ENCODE measurements around the gene PHF21A.
"Not testable (repeated sequence)": the region's sequence is repeated elsewhere in the genome, so short reads cannot be mapped to it uniquely, and the experiment has no call there.

PHF21A gene

GRCh38 chr11:45982656-45983470 lies 138.4 kb downstream of the PHF21A start:
- DNase-seq (ENCODE audit: low spot score): peak; percentile 40

DNA sequence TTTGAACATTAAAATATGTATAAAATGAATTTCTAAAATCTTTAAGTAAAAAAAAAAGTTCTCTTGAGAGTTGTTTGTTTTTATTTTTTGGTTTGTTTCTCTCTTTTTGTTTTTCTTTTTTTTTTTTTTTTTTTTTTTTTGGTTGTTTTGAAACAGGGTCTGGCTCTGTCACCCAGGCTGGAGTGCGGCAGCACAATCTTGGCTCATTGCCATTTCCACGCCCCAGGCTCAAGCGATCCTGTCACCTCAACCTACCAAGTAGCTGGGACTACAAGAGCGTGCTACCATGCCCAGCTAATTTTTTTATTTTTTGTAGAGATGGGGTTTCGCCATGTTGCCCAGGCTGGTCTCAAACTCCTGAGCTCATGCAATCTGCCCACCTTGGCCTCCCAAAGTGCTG lies 139.4 kb downstream of the PHF21A start:
- not testable (repeated sequence) for DNase-seq (ENCODE audit: low spot score)

DNA sequence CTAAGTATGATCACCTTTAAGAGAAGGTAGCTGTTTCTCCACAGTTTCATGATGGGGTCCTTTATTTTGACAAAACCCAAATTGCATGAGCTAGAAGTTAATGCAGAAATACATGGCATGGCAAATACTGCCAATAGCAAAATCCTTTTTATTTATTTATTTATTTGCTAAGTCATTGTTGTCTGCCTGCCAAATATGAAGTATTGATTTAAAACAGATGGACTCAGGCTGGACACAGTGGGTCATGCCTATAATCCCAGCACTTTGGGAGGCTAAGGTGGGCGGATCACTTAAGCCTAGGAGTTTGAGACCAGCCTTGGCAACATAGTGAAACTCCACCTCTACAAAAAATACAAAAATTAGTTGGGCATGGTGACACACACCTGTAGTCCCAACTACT lies 146.4 kb downstream of the PHF21A start:
- no peak for DNase-seq (ENCODE audit: low spot score)

DNA sequence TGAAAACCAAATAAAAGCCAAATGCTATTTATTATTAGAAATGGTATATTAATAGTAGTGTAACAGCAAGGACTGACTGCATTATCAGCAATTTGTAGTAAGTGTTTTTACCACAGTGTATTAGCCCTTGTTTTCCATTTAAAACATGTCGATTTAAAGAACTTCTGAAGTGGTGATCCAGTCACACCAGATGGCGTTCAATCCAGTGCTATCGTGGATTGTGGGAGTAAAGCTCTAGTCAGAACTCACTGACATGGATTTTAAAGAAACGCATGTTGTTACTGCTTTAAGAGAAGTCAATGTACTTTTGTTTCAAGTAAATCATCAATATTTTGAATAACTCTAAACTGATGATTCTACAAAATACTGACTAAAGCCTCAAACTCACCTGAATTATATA lies 147.7 kb downstream of the PHF21A start:
- DNase-seq (ENCODE audit: low spot score): no peak

GRCh38 chr11:45968901-45969300 lies 152.4 kb downstream of the PHF21A start:
- no peak for DNase-seq (ENCODE audit: low spot score)

- DNase-seq (ENCODE audit: low spot score): no peak
Measured at GRCh38 chr11:45967506-45967905, 153.7 kb downstream of the PHF21A start.

- DNase-seq (ENCODE audit: low spot score): peak; percentile 67
Measured at GRCh38 chr11:45964911-45965389, 156.3 kb downstream of the PHF21A start.

DNA sequence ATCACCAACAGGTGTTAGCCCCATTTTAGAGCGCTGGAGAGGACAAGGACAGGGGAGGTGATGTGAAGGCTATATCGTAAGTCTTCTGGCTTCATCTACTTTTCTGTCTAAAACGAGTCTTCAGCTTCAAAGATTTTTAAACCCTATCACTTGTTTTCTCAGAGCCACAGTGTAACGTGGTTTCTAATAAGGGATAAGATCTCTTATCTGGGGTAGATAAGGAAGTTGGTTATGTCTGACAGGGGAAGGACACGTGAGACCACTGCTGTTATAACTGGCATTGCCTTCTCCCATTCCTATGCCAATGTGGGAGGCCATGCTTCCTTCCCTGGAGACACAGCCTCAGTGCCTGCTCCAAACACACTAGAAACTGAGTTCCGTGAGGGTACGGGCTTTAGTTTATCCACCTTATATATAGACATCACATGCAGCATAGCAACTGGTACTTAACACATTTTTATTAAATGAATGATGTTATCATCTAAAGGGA lies 159.5 kb downstream of the PHF21A start:
- DNase-seq (ENCODE audit: low spot score): no peak

DNA sequence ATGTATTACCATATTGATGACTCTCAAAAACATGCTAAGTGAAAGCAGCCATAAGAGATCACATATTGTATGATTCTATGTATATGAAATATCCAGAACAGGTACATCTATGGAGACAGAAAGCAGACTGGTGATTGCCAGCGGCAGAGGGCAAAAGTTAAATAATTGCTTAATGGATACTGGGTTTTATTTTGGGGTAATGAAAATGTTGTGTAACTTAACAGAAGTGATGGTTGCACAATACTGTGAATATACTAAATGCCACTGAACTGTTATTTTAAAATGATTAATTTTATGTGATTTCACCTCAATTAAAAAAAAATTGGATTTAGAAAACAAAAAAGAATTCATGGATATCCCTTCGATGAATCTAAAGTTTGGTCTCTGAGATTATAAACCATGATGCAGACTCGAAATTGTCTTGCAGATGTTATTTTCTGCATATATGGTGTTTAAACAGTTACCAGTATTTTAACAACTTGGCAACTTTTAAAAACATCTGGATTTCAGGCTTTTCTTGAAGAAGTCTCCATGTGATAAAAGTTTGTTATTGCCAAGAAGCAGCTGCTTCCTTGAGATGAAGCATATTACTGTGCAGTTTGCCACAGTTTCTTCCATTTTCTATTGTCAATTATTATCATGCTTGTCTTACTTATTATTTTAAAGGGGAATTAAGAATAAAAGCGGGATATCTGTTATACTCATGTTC lies 160.7 kb downstream of the PHF21A start:
- DNase-seq (ENCODE audit: low spot score): no peak

DNA sequence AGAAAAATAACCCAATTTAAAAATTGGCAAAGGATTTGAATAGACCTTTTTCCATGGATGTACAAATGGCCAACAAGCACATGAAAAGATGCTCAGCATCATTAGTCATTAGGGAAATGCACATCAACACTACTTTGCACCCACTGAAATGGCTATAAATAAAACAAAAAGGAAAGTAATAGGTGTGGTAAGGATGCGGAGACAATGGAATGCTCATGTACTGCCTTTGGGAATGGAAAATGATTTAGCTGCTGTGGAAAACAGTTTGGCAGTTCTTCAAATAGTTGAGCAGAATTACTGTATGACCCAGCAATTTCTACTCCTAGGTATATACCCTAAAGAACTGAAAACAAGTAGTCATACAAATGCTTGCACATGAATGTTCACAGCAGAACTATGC lies 161.4 kb downstream of the PHF21A start:
- DNase-seq (ENCODE audit: low spot score): no peak

DNA sequence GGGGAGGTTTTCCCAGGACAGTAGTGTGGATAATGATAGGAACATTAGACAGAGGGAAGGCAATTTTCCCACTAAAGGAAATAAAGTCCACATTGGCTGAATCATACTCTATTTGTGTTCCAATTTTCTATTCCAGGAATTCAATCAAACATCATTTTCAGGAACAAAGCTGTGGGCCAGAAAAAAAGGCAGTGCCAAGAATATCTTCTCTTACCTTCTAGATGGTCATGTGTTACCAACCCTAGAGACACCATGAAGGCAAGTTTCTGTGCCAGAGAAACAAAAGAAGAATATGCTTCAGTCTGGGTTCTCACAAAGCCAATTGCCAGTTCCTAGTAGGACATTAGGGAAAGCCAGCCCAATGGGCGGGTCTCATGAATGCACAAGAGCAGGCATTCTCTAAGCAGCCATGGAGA lies 171.3 kb downstream of the PHF21A start:
- no peak for DNase-seq (ENCODE audit: low spot score)

DNA sequence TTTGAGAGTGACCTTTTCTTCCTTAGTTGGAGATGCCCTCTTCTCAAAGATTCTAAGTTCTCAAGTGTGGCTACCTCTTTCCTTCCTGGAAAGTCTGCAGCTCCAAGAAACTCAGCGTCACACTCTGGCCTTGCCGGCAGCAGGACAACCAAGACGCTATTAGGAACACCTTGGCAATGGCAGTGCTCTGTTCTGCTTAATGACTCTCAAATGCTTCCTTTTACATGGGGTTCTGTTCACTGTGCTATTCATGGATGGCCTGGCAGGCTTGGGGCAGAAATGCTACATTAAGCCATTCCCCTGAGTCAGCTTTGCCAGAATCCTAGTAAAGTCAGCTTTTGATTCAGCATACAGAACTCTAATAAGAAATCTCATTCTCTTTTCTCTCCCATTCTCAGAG lies 172.9 kb downstream of the PHF21A start:
- no peak for DNase-seq (ENCODE audit: low spot score)

DNA sequence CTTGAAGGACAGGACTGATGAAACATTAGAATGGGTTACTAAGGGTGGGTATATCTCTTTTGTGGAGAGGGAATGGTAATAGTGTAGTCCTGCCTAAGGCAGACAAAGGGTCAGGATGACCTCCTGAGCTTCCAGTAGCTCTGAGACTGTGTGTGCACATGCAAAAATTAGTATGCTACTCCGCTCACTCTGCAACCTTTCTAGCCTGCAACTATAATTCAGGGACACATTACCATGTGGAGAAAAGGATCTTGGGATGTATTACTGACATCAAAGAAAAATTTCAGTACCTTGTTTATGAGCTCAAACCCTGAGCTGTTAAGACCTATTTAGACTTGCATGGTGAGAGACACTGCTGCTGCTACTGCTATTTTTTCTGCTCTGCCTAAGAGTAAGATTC lies 173.4 kb downstream of the PHF21A start:
- no peak for DNase-seq (ENCODE audit: low spot score)

- DNase-seq (ENCODE audit: low spot score): no peak
Measured at GRCh38 chr11:45945397-45945999, 175.8 kb downstream of the PHF21A start.

DNA sequence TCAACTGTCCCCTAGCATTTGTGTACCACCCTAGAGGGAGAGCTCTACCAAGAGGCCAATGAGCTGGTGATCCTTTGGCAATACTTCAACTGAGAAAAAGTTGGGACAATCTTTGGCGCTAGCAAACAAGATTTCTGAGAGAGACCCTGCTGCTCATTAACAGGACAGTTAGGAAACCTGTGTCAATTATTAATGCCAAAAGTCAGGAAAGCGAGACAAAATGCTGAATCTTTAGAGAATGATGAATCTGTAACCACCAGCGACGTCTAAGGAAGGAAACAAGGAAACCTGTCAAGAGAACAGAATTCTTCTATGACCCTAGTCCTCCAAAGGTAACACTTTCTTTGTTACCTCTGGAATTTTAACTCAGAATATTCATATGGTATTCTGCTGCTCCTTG lies 178.9 kb downstream of the PHF21A start:
- no peak for DNase-seq (ENCODE audit: low spot score)

DNA sequence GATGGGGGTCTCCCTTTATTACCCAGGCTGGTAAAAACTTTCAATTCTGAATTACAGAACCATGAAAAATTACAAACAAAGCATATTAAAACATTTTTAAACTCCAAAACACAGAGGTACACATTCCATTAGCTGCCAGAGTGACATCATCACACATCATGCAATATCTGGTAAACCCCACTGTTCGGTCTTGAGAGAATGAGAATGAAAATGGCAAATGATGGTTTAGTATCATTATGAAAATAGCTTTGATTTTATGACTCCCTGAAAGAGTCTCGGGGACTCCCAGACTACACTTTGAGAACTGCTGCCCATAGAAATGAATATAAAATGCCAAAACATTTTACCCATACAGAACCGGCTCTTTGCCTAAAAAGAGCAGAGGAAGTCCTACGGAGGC lies 180.0 kb downstream of the PHF21A start:
- no peak for DNase-seq (ENCODE audit: low spot score)

DNA sequence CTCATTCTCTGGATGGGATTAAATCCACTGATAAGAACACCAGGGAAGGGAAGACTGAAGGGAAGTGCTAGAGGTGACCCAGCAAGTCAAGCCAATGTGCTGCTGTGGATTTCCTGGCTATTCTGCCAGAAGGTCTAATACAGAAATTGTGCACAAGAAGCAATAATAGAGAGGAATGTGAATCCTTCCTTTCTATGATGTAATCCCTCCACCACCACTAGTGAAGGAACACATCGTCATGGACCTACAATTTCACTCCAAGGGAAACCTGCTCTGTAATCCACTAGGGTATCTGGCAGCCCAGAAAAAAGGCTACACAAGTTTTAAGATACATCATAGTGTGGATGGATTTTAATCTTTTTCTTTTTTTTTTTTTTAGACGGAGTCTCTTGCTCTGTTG lies 181.4 kb downstream of the PHF21A start:
- no peak for DNase-seq (ENCODE audit: low spot score)

- no peak for DNase-seq (ENCODE audit: low spot score)
Measured at GRCh38 chr11:45937916-45938315, 183.3 kb downstream of the PHF21A start.

GRCh38 chr11:45936511-45937054 lies 184.7 kb downstream of the PHF21A start:
- DNase-seq (ENCODE audit: low spot score): no peak

GRCh38 chr11:45935349-45936064 lies 185.7 kb downstream of the PHF21A start:
- no peak for DNase-seq (ENCODE audit: low spot score)

DNA sequence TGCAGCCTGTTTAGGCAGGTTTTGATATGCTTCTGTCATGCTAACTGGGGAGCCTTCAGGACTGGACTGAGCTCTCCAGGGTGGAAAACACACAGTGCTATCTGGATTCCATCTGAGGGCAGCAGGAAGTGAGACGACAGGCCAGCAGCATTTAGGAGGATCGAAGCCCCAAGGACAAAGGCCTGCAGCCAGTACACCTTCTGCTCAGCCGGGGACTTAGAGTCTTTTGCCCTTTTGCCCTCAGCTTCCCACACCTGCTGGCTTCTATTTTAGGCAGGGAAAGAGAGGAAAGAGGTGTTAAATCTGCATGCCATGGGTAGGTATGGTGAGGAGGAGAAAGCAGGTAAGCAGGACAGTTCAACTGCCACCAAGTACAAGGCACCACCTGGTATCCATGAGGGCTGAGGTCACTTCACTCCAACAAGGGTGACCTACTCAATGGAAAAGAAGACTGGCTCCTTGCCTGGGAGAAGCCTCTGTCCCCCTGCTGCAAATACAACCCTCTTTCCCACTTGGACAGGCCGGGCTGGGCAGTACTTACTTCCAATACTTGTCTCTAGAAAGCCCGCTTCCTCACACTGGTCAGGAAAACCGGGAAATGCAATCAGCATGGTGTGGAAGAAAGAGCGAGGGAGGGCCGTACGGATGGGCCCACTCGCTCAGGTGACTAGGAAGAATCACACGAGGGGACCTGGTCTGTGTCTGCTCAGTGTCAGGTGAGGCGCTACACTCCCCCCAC lies 186.5 kb downstream of the PHF21A start:
- DNase-seq (ENCODE audit: low spot score): no peak

All from COLO829 (cell line).